Coronary artery (tissue), 2 donors: ENCODE results near the gene POFUT1.

Experiments used
- DNase-seq: peaks from one replicate; pipeline ENCODE4 v3.0.0-alpha.2; 2017; ENCODE audit warnings: low spot score
- H3K27ac ChIP-seq, 2 donors: fragments of 200-600 bp; sonication (generic); one replicate each; pipeline ENCODE4 v1.5.1; 2016 to 2019
- H3K4me3 ChIP-seq: fragments of 200-600 bp; sonication (generic); 2 replicates; pipeline ENCODE4 v1.5.1; 2016; ENCODE audit warnings: mild to moderate bottlenecking, moderate library complexity
- TF ChIP-seq, protein P1 (sequence below): fragments of 200-600 bp; sonication (generic); IDR thresholded peaks from one replicate; pipeline ENCODE4 v1.5.1; 2019; ENCODE audit warnings: antibody characterized with exemption

The POFUT1 gene

DNA sequence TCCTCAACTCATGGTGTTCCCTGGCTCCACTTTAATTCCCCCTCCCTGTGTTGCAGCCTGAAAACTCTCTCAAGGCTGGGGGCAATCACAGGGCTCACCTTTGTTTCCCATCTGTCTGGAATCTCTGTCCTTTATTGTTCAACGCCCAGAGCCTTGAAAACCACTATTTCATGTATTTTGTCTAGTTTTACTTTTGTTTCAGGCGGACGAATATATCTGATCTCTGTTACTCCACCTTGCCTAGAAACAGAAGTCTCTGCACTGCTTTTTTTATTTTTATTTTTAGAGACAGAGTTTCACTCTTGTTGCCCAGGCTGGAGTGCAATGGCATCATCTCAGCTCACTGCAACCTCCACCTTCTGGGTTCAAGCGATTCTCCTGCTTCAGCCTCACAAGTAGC is 27.7 kb upstream of the POFUT1 start:
- TF ChIP-seq, protein P1, sequence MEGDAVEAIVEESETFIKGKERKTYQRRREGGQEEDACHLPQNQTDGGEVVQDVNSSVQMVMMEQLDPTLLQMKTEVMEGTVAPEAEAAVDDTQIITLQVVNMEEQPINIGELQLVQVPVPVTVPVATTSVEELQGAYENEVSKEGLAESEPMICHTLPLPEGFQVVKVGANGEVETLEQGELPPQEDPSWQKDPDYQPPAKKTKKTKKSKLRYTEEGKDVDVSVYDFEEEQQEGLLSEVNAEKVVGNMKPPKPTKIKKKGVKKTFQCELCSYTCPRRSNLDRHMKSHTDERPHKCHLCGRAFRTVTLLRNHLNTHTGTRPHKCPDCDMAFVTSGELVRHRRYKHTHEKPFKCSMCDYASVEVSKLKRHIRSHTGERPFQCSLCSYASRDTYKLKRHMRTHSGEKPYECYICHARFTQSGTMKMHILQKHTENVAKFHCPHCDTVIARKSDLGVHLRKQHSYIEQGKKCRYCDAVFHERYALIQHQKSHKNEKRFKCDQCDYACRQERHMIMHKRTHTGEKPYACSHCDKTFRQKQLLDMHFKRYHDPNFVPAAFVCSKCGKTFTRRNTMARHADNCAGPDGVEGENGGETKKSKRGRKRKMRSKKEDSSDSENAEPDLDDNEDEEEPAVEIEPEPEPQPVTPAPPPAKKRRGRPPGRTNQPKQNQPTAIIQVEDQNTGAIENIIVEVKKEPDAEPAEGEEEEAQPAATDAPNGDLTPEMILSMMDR, result no peak
- Histone ChIP-seq H3K27ac (no peak overlapping the region), H3K4me3 (no peak overlapping the region)
- DNase-seq, result no peak

DNA sequence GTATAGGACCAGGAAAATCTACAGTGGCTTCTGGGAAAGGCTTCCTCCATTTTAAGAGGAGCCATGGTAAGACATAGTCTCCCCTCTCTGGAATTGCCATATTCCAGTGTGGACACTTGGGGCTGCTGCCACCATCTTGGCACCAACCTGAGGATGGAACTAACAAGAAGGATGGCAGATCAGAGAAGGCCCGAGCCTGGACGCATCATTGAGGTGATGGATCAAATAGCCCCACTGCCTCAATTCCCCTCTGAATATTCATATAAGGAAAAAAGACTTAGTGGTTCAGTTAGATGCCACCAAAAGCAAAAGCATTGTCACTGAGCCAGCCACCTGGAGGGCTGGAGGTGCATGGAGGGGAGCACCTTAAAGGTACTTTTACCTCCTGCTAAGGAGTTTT is 26.1 kb upstream of the POFUT1 start:
- no peak overlapping the region for H3K4me3 ChIP-seq
- TF ChIP-seq, protein P1, result no peak
- DNase-seq, result no peak
- H3K27ac ChIP-seq, result no peak overlapping the region

DNA sequence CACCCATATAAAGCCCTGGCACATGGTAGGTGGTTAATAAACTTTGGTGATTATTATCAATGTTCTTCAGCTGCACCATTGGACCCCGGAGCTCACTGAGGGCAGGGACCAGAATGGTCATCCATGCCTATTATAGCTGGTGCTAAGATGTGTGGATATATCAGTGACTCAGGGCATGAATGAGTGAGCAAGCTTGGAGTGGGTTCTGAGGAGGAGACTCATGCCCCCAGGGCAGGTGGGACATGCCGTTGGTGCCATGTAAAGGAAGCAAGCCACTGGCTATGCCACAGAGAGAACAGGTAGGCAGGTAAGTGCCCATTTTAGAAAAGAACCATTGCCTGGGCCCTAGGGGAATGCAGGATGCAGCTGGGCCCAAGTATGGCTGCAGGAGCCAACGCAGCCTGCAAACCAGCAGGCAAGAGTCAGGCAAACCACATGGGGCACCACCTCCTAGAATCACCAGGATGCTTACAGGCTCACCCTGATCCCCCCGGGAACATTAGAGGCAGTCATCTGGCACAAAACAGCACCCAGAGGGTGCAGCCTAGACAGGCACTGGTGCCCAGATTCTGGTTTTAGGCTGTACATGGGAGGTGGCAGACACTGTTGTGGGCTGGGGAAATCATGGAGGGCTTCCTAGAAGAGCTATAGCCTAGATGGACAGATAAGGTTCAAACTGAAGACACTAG is 23.6 kb upstream of the POFUT1 start:
- Histone ChIP-seq H3K27ac (no peak overlapping the region), H3K4me3 (no peak overlapping the region)
- TF ChIP-seq, protein P1, result no peak
- DNase-seq, result peak; percentile 16

DNA sequence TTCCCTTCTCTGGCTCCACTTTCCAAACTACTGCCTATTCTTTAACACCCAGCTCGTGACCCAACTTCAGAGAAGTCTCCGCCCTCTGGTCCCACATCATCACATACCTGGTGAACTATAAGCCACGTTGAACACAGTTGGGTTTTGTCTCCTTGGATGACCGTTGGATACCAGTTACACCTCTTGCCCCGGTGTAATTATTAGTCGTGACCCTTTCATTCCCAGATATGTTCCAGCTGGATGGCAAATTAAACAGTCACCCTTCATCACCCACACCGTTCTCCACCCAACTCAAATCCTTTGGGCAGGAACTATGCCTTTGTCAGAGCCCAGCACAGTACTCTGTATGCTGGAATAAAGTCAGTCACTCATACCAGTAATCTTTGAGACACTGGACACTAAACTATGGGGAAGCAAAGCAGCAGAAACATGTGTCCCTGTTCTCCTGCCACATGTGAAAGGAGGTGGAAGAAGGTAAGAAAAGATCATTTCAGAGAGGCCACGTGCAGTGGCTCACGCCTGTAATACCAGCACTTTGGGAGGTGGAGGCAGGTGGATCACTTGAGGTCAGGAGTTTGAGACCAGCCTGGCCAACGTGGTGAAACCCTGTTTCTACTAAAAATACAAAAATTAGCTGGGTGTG is 22.6 kb upstream of the POFUT1 start:
- Histone ChIP-seq H3K27ac (no peak overlapping the region), H3K4me3 (no peak overlapping the region)
- TF ChIP-seq, protein P1, result no peak
- no peak for DNase-seq

DNA sequence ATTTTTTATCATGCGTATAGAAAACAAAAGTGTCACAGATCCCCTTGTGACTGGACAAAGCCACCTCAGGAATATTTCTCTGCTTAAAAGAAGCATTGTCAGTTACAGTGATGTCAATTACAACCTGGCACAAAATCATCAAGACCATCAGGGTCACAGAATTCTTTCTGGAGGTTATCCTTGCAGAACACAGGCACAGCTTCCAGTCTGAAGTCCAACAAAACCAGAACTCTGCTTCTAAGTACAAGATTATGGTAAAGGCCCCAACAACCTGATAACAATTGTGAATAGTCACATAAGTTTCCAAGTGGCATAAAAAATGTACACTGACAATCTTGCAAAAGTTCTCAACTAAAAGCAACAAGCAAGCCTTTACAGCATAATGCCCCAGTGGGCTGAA is 21.2 kb upstream of the POFUT1 start:
- TF ChIP-seq, protein P1, result no peak
- DNase-seq, result no peak
- Histone ChIP-seq H3K4me3 (no peak overlapping the region), H3K27ac (no peak overlapping the region)

DNA sequence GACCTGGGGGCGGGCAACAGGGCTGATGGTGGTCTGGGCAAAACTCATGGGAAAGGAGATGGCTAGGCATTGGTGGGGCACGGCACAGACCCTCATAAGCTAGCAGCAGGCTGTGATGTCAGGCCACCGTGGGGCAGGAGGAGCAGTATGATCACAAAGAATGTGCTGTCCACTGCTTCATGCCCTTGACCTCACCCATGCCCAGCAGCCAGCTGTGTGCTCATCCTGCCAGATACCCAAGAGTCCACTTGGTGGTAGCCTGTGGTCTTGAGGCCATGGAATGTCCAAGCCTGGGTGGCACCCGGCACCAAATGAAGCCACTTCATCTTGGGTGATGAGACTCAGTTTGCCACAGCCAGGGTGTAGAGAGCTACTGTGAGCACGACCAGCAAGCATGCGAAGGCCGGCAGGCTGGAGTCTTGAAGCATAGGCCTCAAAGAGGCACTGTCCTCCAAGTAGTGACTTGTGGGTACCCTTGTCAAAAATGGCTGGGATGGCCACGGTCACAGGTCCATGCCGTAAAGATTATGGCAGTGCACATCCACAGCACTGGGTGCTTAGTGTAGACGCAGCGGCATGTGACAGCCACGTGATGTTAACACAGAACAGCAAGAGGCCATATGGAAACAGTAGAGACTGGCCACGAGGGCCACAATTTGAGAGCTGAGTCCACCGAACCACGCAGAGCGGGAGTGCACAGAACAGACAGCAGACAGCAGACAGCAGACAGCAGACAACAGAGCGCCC is 19.1 kb upstream of the POFUT1 start:
- Histone ChIP-seq H3K27ac (no peak overlapping the region), H3K4me3 (peak overlapping the region; percentile 85)
- no peak for DNase-seq
- TF ChIP-seq, protein P1, result no peak

DNA sequence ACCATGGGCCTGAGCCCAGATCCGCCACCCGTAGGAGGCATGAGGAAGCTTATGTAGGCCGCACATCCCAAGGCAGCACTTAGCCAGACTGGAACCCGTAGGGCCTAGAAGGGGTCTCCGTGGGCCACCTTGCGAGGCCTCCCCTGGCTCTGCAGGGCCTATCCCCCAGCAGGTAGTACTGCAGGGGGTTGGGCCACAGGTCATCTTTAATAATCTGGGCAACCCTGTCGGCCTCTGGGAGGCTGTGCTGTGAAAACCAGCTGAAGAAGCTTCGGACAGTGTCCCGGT is 18.6 kb upstream of the POFUT1 start:
- TF ChIP-seq, protein P1, result no peak
- Histone ChIP-seq H3K4me3 (peak overlapping the region; percentile 85), H3K27ac (no peak overlapping the region)
- no peak for DNase-seq
